ENCODE results near the gene RANBP10.
"Not testable (repeated sequence)": the region's sequence is repeated elsewhere in the genome, so short reads cannot be mapped to it uniquely, and the experiment has no call there.

RANBP10 gene

GRCh38 chr16:67774457-67774853 is 31.9 kb downstream of the RANBP10 start:
- DNase-seq, result no peak

DNA sequence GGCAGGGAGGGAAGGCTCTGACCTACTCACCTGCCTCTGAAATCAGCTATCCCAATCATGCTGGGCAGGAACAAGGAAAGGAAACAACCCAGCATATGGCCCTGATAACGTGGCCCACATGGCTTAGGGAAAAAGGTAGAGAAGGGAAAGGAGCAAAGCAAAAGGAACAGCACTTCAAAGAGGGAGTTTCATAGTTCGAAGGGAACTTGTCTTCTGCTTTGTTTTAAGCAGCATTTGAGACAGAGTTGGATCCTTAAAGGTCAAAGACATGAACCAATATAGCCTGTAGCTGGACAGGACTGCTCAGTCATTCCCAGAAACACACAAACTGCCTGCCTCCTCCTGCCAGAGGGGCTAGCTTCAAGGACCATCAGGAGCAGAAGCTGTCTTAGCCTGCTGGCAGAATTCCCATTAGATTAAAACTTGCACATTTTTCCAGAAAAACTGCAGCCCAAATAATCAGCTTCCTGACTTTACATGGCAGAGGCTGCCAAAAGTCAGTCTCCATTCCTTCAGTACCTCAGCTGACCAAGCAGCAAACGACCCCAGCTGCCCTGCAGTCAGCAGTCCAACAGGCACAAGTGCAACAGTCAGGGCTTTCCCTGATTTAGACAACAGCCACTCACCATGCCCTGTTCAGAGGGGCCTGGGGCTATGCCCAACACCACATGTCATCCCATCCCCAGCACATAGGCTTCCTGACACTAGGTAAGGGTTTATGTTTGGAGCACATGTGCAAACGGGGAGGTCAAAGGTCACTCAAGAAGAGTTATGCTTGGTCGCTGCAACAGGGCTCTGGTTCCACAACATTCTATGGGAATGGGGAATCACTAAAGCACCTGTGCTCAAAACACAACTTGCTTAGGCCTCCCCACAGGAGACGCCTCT is 32.5 kb downstream of the RANBP10 start:
- DNase-seq, result no peak

- DNase-seq, result no peak
Observed at GRCh38 chr16:67773099-67773498, 33.3 kb downstream of the RANBP10 start.

DNA sequence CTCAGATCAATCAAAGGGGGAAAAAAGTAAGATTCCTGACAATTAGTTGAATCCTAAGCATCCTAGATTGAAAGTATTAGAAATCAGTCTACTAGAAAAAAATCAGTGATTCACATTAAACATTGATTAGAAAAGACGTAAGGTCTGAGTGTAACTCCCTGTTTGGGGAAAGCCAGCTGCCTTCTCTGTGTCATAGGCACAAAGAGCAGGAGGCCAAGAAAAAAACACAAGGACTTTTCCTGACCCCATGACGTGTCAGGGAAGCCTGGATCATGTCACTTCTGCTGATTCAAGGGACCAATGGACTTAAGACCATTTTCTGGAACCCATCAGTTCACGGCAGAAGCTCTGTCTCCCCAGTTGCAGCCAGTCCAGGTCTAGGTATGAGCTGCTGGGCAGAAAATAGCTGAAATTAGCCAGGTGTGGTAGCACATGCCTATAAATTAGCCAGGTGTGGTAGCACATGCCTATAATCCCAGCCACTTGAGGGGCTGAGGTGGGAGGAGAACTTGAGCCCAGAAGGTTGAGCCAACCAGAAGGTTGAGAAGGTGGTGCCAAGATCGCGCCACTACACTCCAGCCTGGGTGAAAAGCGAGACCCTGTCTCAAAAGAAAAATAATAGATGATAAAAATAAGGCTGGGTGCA is 35.9 kb downstream of the RANBP10 start:
- DNase-seq, result no peak

- DNase-seq, result no peak
Observed at GRCh38 chr16:67767953-67768352, 38.4 kb downstream of the RANBP10 start.

GRCh38 chr16:67766291-67766690 is 40.1 kb downstream of the RANBP10 start:
- DNase-seq, result no peak

DNA sequence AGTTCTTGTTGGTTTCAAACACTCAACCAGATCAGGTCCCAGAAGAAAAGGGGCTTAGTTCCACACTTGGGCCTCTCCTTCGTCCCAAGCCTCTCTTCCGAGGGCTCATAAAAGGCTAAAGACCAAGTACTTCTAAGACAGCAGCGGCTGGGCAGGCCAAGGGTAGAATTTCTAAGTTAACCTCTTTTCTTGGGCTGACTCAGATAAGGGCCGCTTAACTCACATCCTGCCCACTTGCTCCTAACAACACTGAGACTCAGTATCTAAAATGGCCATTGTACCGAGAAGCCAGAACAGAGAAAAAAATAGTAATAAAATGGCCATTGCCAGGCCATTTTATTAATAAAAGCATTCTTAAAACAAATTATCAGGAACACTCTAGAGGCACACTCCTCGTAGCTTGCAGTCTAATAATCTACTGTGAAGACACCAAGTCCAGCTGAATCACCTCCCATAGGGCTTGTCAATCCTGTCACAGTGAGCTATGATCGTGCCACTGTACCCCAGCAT is 42.1 kb downstream of the RANBP10 start:
- DNase-seq, result no peak

- no peak for DNase-seq
Observed at GRCh38 chr16:67763066-67763465, 43.3 kb downstream of the RANBP10 start.

DNA sequence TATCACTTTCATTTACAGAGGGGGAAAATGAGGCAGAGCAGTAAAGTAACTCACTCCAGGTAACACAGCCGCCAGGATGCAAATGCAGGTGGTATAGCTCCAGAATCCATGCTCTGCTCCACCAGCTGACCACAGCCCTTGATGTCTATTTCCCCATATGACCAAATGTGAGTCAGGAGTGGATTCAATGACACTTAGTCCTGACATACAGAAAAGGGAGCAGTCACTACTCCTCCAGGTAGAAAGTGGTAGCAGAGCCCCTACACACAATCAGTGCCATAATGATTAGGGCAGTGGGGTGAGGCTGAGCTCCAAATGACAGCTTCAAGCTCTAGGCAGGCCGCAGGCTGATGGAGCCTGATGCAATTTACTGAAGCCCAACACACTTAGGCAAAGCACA is 44.0 kb downstream of the RANBP10 start:
- no peak for DNase-seq

- DNase-seq, result no peak
Observed at GRCh38 chr16:67761924-67762323, 44.4 kb downstream of the RANBP10 start.

DNA sequence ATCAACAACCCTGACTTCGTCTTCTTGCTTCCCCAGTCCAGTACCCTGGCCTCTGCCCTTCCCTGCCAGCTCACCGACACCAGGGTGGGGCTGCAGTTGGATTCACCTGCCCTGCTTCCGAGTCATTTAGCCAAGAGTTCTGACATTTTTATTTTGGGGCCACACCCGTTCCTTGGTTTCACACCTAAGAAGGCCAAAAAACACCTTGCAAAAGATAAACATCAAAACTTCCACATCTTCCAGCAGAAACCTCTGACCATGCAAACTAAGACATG is 45.5 kb downstream of the RANBP10 start:
- no peak for DNase-seq

DNA sequence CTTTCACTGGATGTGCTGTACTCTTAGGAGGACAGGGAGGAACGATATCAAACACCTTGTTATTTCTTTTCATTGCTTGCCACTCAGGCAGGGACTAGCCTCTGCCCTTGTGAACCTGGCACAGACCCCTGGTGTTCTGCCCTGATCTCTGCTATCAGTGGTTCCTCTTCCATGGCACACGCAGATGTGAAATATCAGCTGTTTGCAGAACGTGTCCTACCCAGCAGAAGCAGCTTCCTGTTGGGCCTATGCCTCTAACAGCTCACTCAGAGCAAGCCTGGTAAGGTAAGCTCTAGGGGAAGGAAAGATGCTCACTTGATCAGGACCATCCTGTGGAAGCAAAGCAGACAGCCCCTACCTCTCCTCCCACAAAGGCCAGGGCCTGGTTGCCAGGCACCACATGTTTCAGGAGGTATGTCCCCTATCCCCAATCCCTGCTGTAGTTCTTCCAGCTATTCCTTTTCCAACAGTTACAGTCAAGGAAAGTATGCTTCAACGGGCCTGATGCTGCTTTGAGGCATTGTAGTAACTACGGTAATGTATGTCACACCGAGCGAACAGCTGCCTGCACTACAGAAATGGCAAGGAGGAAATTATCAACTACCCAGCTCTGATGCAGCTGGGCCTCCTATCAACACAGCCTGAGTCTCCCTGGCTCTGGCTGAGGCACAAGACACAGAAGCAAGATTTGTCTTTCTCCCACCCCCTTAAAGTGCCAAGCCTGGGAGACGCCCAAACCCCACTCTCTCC is 46.0 kb downstream of the RANBP10 start:
- DNase-seq, result no peak

DNA sequence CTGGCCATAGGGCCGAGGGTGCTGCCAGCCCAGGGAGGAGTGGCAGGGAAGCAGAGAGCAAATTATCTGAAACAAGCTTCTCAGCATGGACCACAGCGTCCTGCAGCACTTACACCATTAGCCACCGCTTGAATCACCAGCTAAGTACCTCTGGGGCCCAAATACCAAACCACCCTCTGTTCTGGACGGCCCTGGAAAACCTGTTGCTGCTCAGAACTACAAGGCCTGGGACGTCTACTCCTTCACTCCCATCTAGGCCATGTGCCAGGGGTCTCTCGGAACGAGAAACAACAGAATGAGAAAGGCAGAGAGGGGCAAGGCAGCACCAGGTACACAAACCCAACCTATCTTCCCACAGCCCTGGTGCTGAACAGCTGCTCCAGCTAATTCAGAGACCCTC is 47.4 kb downstream of the RANBP10 start:
- DNase-seq, result no peak

DNA sequence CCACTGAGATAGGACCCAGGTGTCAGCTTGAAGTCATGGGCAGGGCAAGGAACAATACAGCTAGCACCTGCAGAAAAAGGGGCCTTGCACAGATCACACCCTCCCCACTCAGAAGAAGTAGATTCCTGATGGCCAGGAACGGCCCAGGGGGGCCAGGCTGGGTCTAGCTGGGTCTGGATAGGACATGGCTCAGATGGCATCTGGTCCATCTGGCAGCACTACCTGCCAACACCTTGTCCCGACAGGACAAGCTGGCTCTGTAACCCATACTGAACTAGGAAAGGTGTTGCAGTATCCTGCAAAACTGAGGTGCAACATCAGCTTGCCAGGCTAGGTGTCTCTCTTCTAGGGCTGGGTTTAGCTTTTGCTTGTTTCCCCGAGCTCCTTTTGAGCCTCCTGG is 48.4 kb downstream of the RANBP10 start:
- no peak for DNase-seq

- no peak for DNase-seq
Observed at GRCh38 chr16:67752641-67753040, 53.7 kb downstream of the RANBP10 start.

DNA sequence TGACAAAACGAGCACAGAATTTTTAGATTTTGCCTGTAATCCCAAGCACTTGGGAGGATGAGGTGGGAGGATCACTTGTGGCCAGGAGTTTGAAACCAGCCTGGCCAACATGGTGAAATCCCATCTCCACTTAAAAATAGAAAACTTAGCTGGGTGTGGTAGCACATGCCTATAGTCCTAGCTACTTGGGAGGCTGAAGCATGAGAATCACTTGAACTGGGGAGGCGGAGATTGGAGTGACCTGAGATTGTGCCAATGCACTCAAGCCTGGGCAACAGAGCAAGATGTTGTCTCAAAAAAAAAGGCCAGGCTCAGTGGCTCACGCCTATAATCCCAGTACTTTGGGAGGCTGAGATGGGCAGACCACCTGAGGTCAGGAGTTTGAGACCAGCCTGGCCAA is 55.0 kb downstream of the RANBP10 start:
- DNase-seq, result not testable (repeated sequence)

DNA sequence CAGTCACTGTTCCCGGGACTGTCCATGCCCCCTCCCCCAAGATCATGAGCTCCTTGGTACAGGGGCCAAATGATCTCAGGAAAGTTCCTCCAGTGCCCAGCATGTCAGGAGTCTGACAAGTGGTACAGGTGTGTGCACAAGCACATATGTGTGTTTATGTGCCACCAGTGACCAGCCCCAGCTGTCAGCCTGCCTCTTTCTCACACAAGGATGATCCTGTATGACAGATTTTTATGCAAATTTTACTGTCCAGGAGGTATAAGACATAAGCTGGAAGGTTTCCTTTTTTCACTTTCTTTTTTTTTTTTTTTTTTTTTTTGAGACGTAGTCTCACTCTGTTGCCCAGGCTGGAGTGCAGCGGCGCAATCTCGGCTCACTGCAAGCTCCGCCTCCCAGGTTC is 55.9 kb downstream of the RANBP10 start:
- DNase-seq, result no peak

DNA sequence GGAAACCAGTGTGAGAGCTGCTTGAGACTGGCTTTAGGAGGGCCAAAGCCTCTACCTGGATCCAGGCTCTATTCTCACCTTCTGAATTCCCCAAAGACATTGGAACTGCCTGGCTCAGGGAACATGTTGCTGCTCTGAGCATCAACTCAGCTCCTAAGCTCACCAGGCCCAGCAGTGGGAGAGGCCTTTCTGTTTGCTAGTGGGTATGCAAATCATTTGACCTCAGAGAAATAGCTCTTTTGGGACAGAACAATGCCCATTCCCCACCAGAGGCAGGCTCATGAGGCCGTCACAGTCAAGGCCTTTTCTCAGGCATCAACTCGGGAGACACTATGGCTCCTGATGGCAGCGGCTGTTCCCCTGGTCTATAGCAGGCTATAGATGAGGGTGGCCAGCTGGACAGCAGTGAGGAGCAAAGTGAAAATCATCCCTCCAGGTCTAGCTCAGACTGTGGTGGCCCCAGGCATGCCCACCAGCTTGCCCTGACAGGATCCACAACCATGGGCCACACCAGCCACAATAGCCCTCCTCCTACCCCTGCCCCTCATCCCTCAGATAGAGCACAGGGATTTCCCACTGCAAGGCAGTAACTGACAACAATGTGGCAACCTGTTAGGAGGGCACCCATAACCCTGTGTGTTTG is 56.8 kb downstream of the RANBP10 start:
- DNase-seq, result no peak

- no peak for DNase-seq
Observed at GRCh38 chr16:67748834-67749233, 57.5 kb downstream of the RANBP10 start.

- no peak for DNase-seq
Observed at GRCh38 chr16:67746846-67747245, 59.5 kb downstream of the RANBP10 start.

- no peak for DNase-seq
Observed at GRCh38 chr16:67741118-67741517, 65.2 kb downstream of the RANBP10 start.

DNA sequence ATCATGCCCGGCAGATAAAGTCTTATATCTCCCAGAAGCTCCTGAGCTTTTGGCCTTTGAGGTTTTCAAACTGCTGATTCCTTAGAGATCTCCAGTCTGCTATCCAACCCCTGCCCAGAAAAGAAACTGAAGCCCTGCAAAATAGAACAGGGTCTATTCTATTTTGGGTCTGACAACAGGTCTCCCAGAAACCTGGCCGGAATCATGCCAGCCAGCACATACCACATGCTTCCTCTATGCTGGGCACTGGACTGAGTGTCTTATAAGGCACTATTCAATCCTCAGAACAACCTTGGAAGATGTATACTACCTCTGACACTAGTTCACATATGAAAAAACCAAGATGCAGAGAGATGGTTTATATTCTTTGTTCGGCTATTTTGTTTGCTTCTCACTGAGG is 66.0 kb downstream of the RANBP10 start:
- DNase-seq, result no peak

DNA sequence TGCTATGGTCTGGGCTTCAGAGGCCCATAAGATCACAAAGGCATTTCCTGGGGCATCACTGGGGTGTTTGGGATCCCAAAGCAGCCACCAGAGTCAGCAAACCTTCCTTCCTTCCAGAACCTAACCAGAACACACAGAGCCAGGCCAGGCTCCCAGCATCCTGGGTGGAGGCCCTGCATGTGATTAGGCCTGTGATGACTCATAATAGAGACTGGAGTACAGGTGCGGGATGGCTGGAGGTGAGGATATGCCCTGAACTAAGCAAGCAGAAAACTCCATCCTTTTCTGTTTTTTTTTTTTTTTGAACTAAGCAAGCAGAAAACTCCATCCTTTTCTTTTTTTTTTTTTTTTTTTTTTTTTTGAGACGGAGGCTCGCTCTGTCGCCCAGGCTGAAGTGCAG is 69.5 kb downstream of the RANBP10 start:
- DNase-seq, result no peak

Measured in CD4-positive, alpha-beta T cell treated with Interleukin-21 for 1 hour (primary cell).